GM12873 (cell line): ENCODE results near the gene TXNDC15.

Experiments
- CTCF ChIP-seq: IDR thresholded peaks from 2 replicates; pipeline ENCODE4 v1.5.1; 2012; ENCODE audit warnings: low read depth, mild to moderate bottlenecking, moderate library complexity, low read length, control low read depth; ENCODE audit not compliant: insufficient read depth; ENCODE audit errors: missing control alignments

TXNDC15 gene

GRCh38 chr5:134891473-134891872, 17.3 kb downstream of the TXNDC15 start:
- TF ChIP-seq CTCF: no peak

- TF ChIP-seq CTCF: no peak
Measured at GRCh38 chr5:134892282-134892681, 18.1 kb downstream of the TXNDC15 start.

GRCh38 chr5:134892926-134893325, 18.8 kb downstream of the TXNDC15 start:
- TF ChIP-seq CTCF: no peak

- TF ChIP-seq CTCF: no peak
Measured at GRCh38 chr5:134893748-134894505, 19.8 kb downstream of the TXNDC15 start.

GRCh38 chr5:134902071-134902801, 28.1 kb downstream of the TXNDC15 start:
- TF ChIP-seq CTCF: no peak

- peak; percentile 93 for TF ChIP-seq CTCF
Measured at GRCh38 chr5:134904610-134905245, 30.6 kb downstream of the TXNDC15 start, which contains the start of gene PCBD2. PCBD2 (plus strand) TSS chr5:134905131; CDS start chr5:134905140, 9 bp downstream.
